HG03469 (cell line): ENCODE measurements around the gene JAK1.
"Not testable (repeated sequence)": the region's sequence is repeated elsewhere in the genome, so short reads cannot be mapped to it uniquely, and the experiment has no call there.

Experiments
- ATAC-seq: cut with Tn5 transposase; IDR thresholded peaks from one replicate; pipeline ENCODE4 v1.9.1; 2021; ENCODE audit warnings: mild to moderate bottlenecking, moderate library complexity, moderate number of reproducible peaks; ENCODE audit not compliant: unreplicated experiment

Gene JAK1

DNA sequence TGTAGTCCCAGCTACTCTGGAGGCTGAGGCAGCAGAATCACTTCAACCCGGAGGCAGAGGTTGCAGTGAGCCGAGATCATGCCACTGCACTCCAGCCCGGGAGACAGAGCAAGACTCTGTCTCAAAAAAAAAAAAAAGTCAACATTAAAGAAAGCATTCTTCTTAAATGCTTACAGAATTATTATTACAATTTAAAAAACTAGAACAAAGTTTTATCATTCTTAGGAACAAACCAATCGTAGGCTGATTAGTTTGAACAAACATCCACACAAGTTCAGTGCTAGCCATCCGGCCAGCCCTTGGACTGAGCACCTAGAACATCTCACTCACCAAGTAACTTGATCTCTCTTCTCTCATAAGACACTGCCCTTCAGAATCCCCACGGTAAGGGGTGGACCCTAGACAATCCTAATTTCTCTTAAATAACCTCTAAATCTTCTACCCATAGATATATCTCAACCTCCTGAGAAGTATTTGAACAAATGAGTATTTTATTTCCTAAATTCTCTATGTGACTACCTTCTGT is 16.0 kb downstream of the JAK1 start:
- ATAC-seq = no peak

DNA sequence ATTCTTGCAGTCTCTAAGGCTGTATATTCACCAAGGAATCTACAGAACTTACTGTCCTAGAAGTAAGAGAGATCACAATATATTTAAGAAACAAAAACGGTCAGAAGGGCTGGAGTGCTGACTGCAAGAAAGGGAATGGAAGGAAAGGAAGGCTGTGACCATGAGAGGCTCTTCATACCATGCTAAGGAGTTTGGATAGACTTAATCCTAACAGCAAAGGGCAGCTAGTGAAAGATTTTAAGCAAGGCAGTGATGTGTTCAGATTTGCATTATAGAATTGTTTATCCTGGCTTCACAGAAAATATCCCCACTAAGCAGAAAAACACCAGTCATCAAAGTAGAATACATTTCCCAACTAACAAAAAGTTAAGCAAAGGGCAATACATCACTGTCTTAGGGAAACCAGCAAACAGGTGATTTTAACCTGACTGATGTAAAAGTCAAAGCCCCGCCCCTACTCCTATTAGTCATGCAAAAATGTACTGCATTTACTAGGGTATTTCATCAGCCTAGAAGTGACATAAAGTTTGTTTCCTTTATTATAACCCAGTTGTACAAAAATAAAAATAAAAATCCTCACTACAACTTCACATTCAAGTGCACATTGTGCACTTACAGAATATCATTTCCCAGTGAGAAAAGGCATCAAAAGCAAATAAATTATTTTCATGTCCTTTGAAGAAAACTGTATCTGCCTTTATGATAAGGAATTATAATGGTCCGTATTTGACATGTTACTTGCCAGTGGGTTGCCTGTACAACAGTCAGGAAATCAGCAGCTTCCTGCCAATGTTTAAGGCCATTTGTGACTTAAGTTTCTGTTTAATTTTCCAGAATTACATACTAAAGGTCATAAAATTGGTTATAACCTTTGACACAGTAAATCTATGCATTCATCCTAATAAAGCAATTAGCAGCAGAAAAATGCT is 17.2 kb downstream of the JAK1 start:
- ATAC-seq = no peak

DNA sequence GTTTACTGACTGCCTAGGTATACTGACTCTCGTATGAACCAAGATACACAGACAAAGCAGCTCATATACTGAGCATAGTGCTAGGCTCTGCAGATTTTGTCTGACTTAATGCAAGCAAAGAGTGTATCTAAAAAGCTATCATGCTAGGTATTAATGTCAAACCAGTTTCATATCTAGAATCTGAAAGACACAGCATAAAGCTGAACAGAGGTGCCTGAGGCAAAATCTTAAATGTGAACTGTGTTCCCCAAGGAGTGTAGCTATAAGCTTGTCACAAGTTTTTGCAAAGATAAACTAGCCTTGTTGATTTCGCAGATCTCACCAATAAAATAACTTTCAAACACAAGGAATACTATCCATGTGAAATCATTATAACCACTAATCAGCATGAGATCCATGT is 18.1 kb downstream of the JAK1 start:
- no peak for ATAC-seq

DNA sequence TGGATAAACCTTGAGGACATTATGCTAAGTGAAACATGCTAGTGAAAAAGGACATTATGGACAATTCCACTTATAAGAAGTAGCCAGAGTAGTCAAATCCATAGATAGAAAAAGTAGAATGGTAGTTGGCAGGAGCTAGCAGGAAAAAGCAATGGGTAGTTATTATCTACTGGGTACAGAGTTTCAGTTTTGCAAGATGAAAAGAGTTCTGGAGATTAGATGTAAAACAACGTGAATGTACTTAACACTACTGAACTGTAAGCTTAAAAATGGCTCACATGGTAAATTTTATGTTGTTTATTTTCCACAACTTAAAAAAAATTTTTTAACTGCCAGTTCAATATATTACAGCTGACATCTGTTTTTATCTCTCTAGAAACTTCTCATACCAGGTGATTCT is 19.4 kb downstream of the JAK1 start:
- ATAC-seq = no peak

DNA sequence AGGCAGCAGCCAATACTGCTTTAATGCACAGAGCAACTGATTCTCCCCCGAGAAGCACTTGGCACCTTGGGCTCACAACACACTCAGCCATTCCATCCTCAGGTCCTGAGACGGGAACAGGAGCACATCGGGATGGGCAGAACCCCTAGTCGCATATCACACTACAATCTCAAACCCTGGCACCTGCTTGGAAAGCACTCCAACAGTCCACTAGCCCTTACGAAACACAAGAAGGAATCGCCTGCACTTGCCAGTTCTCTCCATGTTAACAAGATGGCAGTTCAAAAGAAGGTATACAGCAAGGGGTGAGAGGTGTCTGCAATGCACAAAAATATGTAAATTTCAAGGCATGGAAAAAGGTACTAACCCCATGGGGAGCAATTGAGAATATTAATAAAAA is 21.4 kb downstream of the JAK1 start:
- ATAC-seq = no peak

DNA sequence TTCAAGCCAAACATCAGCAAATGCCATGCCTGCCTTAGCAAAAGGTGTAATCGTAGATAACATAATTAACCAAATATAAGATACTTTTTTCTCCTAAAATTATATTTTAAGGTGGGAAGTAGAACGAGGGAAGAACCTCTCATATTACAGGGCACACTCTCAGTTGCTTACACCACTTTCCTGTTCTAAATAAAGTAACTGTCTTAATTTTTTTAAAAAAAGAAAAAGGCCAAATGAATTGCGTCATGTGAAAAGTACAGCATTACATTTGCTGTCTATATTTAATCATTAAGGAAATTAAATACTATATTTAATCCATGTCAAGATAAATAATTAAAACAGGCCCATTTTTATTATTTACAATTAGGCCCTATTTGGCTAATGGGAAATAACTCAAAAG is 23.7 kb downstream of the JAK1 start:
- no peak for ATAC-seq

DNA sequence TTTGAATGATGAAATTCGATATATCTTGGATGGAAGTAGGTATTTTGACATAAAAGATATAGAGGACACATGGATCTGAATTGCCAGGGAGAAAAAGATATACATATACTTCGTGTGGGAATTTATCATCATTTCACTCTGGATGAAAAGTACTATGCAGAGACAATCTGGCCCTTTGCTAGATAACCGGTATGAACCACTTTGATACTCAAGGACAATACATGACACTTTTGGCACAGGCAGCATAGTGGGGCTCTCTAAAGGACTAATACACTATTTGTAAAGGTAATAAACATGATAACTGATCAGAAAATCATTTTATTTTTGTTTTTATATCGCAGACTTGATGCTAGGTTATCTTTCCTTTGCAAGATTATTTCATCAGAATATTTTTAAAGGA is 24.2 kb downstream of the JAK1 start:
- ATAC-seq = no peak

DNA sequence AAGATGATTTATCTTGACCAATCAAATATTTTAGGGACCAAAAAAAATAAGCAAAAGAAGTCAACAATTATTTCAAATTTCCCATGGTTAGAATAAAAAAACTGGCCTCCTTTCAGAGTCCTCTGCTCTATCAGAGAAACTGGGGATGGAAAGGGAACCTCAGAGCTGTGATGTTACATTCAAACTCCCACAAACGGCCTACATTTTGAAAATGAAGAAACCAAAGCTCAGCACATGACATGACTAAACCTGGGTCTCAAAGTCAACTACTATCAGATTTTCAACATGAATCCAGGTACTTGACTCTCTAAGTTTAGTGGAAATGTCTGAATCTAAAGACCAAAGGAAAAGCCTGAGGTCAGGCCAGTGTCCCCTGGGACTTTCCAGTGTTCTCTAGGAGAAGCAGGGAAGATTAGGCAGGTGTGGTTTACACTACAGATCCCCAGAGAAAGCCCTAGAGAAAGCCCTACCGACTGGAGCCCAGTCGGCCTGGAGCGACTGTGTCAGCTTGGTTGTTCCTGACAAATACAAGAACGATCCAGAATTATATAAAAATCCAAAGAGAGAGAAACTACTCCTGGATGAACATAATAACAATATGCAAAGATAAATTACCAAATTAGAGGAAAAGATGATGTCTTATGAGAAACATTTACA is 24.8 kb downstream of the JAK1 start:
- no peak for ATAC-seq

DNA sequence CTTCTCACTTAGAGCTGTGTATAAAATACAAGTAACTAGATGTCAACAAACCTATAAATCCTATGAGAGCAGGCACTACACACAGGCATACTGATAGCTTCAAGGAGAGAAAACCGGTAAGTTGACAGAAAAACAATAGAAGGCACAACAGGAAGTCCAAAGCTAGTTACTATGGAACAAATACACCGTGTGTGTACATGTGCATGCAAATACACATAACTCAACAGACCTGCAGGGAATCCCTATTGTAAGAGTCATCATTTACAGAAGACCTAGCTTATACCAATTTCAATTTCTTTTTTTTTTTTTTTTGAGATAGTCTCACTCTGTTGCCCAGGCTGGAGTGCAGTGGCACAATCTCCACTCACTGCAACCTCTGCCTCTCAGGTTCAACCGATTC is 26.3 kb downstream of the JAK1 start:
- no peak for ATAC-seq

DNA sequence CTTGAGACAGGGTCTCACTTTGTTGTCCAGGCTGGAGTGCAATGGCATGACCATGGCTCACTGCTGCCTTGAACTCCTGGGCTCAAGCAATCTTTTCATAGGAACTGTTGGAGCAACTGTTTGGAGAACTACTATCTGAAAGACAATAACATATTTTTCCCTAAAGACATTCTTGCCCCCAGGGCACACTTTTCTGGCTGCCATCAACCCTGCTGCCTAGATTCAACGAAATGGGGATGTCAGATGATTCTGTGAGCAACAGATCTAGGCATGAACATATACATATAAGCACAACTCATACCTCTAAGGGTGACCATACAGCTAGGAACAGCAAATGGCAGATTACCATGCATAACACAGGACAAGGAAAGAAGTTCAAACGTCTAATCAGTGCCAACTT is 27.4 kb downstream of the JAK1 start:
- ATAC-seq = no peak

DNA sequence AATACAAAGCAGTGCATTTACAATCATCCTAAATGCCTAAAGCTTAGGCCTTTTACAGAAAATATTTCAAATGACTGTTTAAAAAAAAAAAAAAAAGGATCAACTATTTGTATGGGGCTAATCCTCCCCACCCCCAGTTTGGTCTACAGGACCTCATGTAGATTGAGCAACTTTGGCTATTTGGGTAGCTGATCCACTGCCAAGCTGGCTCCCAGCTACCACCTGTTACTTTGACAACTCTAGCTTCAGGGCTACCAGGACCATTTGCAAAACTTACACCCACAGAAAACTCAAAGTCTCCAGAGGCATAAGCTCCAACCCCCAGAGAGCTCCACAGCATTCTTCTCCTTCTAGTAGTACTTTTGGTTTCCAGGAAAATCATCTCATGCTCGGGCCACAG is 29.4 kb downstream of the JAK1 start:
- ATAC-seq = no peak

DNA sequence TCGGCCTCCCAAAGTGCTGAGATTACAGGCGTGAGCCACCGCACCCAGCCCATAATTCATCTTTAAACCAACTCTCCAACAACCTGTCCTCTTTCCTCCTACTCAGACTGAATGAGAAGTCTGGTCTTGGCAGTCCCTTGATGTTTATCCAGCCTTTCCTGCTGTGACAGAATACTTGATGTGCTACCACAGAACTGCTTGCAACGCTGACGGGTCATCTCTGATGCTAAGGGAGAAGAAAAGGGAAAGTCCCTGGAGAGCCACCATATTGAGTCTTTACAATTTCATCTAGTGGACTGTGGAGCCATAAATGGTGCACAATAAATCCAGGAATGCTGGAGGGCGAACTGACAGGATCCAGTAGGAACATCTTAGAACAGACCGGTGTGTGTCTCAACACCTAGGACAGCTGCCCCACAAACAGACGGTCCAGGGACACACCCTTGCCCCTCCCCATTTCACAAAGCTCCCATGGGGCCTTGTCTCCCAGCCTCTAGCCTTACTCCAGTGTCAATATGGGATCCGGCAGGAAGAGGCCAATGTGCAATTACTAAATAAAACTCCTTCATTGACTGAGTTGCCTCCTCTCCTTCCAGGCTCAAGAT is 30.7 kb downstream of the JAK1 start:
- no peak for ATAC-seq

DNA sequence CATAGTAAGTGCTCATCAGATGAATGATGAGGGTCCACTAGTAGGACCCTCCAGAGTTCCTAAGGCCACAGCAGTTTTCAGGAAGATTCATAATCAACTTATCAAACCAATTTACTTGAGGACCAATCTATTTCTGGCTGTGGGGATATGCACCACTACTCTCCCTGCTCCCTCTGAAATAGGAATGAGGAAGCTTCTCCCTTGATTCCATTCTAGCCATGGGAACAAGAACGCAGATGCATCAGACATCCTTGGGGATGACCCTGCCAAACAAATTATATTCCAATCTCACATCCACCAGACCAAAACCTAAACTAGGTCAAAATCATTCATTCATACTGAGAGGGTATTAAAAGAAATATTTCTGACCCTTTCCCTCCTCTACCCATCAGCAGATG is 31.5 kb downstream of the JAK1 start:
- no peak for ATAC-seq

DNA sequence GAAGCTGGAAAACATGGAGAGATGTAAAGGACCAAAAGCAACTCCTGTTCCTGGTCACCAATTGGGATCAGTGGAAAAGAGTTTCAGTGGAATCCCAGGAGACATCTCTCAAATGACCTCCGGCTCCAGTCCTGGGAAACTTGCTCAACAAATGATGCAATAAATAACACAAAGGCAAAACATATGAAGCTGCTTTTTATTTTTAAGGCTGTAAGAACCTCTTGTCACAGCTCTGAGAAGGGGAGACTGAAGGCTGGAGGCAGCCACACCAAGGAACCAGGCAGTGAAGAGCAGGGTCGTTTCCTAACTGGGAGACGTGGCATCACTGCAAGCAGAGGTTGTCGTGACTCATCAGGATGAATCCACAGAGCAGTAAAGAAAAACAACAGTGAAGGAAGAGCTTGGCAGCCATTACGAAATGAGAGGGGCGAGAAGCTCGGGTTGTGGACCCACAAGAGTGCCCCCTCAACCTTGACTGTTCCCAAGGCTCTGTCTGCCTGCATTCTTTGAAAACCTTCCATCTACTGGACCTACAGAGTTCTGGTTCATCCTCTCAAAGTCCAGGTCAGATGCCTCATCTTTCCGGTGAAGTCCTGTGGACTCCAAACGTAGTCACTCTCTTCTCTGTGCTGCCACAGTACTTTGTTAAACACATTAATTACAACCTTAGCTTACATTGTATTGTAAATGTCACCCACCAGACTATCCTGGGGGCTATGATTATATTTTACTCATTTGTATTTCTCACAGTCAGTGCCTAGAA is 32.1 kb downstream of the JAK1 start:
- no peak for ATAC-seq

DNA sequence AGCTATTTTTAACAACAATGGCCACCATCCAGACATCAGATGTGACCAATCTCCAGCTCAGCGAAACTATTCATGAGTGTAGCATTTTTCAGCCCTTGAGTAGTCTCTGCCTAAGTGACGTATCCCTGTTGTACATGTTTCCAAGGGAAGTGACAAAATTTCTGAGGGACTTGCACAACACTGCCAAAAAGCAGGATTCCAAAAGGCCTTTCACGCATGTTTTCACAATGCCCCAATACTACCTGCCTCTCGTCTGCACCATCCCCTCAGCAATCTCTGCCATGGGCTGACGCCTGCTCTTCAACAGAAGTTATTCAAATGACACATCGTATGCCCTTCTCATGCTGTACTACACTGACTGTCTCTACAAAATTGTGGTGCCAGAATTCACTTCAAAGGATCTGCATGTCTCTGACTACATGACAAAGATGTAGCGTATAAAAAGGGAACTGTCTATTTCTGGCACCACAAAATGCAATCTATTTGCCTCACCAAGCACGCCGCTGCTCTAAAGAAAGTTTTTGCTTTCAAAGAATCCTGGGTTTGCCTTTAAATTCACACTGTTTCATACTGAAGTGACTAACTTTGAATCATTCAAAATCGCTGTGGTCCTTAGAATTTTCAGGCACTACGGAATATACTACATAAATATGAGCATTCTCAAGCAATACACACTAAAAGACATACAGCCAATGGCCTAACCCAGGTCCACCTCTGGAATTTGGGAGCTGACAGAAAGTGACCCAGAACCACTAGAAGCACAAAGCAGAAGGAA is 32.9 kb downstream of the JAK1 start:
- no peak for ATAC-seq

DNA sequence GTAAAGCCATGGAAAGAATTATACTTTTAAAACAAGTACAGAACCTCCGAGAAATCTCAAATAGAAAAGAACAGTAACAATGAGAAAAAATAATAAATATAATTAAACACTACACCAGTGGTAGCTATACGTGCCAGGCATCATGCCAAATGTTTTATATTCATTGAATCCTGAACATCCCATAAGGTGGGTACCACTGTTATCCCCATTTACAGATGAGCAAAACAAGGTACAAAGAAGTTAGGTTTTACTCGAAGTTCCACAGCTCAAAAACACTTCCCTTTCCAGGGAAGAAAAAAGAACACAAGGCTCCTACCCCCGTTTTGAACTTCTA is 33.4 kb downstream of the JAK1 start:
- ATAC-seq = no peak

DNA sequence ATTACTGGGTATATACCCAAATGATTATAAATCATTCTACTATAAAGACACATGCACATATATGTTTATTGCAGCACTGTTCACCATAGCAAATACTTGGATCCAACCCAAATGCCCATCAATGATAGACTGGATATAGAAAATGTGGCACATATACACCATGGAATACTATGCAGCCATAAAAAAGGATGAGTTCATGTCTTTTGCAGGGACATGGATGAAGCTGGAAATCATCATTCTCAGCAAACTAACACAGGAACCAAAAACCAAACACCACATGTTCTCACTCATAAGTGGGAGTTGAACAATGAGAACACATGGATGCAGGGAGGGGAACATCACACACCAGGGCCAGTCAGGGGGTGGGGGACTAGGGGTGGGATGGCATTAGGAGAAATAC is 35.7 kb downstream of the JAK1 start:
- not testable (repeated sequence) for ATAC-seq

DNA sequence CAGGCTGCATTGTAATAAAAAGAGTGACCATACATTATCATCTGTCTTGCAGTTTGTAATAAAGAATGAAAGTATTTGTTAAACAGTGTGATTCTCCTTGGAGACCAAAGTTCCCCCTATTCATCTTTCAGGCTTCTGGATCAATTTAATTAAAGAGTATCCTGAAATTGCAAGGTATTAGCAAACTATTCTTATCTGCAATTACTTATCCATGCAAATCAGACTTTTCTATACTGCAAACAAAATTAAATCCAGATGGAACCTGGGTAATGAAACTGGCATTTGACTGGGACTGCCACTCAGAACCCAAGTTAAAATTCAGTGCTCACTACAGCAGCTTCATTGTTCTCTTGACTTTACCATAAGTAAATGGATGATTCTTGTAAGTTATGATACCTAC is 37.1 kb downstream of the JAK1 start:
- ATAC-seq = no peak

DNA sequence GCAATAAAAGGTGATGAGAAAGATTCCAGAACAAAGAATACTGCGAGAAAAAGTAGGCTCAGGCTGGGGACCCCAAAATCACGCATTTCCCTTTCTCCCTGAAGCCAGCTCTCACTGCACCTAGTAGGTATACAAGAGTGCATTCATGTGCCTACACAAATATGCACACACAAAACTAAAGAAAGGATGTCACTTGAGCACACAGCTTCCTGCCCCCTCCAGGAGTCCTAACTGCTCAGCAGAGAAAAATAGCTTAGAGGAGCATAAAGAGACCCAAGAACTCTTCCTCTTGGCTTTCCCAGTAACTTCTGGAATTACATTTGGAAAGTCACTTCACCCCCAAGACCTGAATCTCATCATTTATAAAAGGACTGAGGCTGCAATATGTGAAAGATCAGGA is 38.0 kb downstream of the JAK1 start:
- no peak for ATAC-seq

DNA sequence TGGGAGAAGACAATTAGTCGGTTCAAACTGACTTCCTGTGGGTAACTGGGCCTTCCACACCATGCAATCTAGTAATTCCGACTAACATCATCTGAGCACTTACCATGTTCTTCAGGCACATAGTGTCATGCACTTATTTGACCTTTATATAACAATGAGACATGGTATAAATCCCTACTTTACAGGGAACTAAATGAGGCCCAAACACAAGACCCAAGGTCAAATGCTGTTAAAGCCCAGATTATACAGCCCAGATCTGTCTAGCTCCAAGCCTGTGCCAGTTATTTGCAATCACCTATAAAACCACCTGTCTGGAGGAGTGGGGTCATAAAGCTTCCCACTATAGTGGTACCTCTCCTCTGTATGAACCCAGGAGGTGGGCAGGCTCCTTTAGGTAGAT is 40.8 kb downstream of the JAK1 start:
- ATAC-seq = no peak
